Heart right ventricle (tissue), 16 donors: ENCODE data around the gene SLC22A23. TPM values are rescaled to one million over a fixed set of nuclear protein-coding genes. Genes with fewer than 3 reads are reported as not detected.
A peak's percentile ranks its signal among the peaks of the same experiment; 100 is the strongest.

ENCODE experiments used
- ATAC-seq, 8 donors: fragments of 200-7000 bp; cut with Tn5 transposase; one replicate each; pipeline ENCODE4 v1.9.1; 2020; ENCODE audit warnings: mild to moderate bottlenecking in 8 of 8, moderate library complexity in 8 of 8, moderate number of reproducible peaks in 1 of 8
- DNase-seq, 2 donors: peaks; one replicate each; pipeline ENCODE4 v3.0.0-alpha.2; 2020
- H3K27ac ChIP-seq, 10 donors: fragments of 200-600 bp; sonication (generic) in 2 of 10; one replicate each; pipeline versions ENCODE4 v1.5.0 to v1.8.0; 2020 to 2022; ENCODE audit warnings: mild to moderate bottlenecking in 3 of 10
- H3K27me3 ChIP-seq, 7 donors: fragments of 200-600 bp; one replicate each; pipeline ENCODE4 v1.8.0; 2021 to 2022; ENCODE audit warnings: mild to moderate bottlenecking in 2 of 7
- H3K36me3 ChIP-seq, 9 donors: fragments of 200-600 bp; sonication (generic) in 1 of 9; one replicate each; pipeline versions ENCODE4 v1.5.0 to v1.8.0; 2020 to 2022; ENCODE audit warnings: mild to moderate bottlenecking in 2 of 9
- H3K4me1 ChIP-seq, 9 donors: fragments of 200-600 bp; sonication (generic) in 1 of 9; one replicate each; pipeline versions ENCODE4 v1.5.0 to v1.8.0; 2020 to 2022; ENCODE audit warnings: mild to moderate bottlenecking in 4 of 9
- H3K4me3 ChIP-seq, 10 donors: fragments of 200-600 bp; sonication (generic) in 2 of 10; one replicate each; pipeline versions ENCODE4 v1.5.0 to v1.8.0; 2020 to 2022; ENCODE audit warnings: mild to moderate bottlenecking in 7 of 10, moderate library complexity in 2 of 10
- H3K9me3 ChIP-seq, 11 donors: fragments of 200-600 bp in 10 of 11; sonication (generic) in 2 of 11; one replicate each; pipeline versions ENCODE4 v1.5.0 to v1.8.0; 2013 to 2022; ENCODE audit warnings: mild to moderate bottlenecking in 2 of 11, control low read depth in 1 of 11, moderate library complexity in 1 of 11
- WGBS, 2 donors: extraction: QIAGEN DNeasy Blood & Tissue Kit; methylation state at CpG; one replicate each; pipeline ENCODE4 v1.1.7; 2013; ENCODE audit warnings: inconsistent platforms in 1 of 2; 5-methylcytosine and 5-hydroxymethylcytosine counted together
- intact Hi-C, 10 donors: fragments of 100-400 bp; cut with DNase I; formaldehyde crosslinking; loops; one replicate each; pipeline versions ENCODE4 v1.11.1 to v1.14.2; 2022
- polyA plus RNA-seq, 2 donors: library from polyadenylated mRNA; stranded (reverse); fragments of 200-250 nt; gene quantifications; one replicate each; pipeline ENCODE4 v1.2.3, GENCODE V29; 2013
- total RNA-seq, 10 donors: library from RNA; stranded (reverse); fragmentation: NEBNext Ultra II Directional in 3 of 10; extraction: Animal tissue kit (Norgen Biotek cat#: 25700) in 3 of 10; gene quantifications; one replicate each; pipeline versions ENCODE4 v1.2.1 to v1.2.4, GENCODE V29; 2021 to 2023
- TF ChIP-seq, protein P1 (sequence below), 9 donors: fragments of 200-600 bp; sonication (generic) in 2 of 9; IDR thresholded peaks; one replicate each; pipeline versions ENCODE4 v1.5.0 to v1.8.0; 2021 to 2022; ENCODE audit warnings: antibody characterized with exemption in 9 of 9, mild to moderate bottlenecking in 5 of 9, moderate library complexity in 1 of 9
- donor health status: Arrhythmogenic right ventricular cardiomyopathy.
- donor health status: ischemic (EF 13 %, LVEDD 7.1; RV severe dilation, severe dysfunction).
- donor health status: healthy with polysubstance abuse.
- donor health status: DM: no; HTN: yes; CAD: no.
- donor health status: DM: no; HTN: no; CAD: no.
- donor health status: ischemic (EF 25% LVEDD 6.9; RV normal size, moderate dysfunction).
- donor health status: ischemic (EF 25% LVEDD 5.7; RV mildly dilated, moderate dysfunction).
- donor health status: healthy.
- donor health status: DM: yes; HTN: yes; CAD: no.
- donor health status: Ischemic cardiomyopathy.
- donor health status: ischemic (EF 35%, LVEDD 5.7; RV mildly dilated, moderate dysfunction).
- donor health status: nonischemic (EF 11% LVEDD 7.7; RV severe dilation, severe dysfunction).
- donor health status: DM: yes; HTN: yes; CAD: no.
- donor health status: PGD.
- donor health status: ischemic (EF 29% LVEDD 5.4; RV normal size, mild dysfunction).
- donor health status: nonischemic (EF 23%, LVEDD 6.1; RV moderate dilation, normal function).

The SLC22A23 gene
- total and polyA plus RNA-seq, 12 donors: 1.9 to 7.8 (median 5.1) TPM

DNA sequence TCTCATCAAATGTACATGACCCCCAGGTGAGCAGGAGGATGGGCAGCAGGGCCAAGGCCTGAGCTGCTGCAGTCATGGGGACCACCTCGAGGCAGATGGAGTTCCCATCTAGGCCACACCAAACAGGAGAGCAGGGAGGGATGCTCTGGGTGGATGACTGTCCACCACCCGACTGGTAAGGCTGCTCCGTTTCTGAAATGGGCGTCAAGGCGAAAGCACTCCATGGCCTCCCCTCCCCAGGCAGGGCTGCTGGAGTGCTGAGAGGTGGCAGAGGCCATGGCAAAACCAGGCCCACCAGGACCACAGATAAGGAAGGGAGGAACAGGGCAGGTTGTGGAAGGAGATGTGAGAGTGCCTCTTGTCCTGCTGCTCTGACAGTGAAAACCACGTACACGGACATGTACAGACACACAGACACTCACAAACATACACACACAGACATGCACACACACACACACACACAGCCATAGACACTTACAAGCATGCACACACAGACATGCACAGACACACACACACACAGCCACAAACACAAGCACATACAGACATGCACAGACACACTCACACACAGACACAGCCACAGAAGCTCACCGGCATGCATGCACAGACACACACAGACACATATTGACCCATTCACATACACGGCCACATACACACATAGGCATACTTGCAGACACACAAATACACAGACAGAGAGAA, 104.9 kb downstream of the SLC22A23 start:
- H3K9me3 ChIP-seq: no peaks in the 10 kb centered on the region
- H3K27me3 ChIP-seq: no peaks in the 10 kb centered on the region
- peaks cover 0 to 32% (median 22%) of the 10 kb centered on the region in 9 donors for H3K4me1 ChIP-seq
- no peak overlapping the region for H3K27ac ChIP-seq
- 91 to 92% methylated on average over 9 of the region's 9 CpGs for WGBS, 2 donors
- TF ChIP-seq, protein P1, sequence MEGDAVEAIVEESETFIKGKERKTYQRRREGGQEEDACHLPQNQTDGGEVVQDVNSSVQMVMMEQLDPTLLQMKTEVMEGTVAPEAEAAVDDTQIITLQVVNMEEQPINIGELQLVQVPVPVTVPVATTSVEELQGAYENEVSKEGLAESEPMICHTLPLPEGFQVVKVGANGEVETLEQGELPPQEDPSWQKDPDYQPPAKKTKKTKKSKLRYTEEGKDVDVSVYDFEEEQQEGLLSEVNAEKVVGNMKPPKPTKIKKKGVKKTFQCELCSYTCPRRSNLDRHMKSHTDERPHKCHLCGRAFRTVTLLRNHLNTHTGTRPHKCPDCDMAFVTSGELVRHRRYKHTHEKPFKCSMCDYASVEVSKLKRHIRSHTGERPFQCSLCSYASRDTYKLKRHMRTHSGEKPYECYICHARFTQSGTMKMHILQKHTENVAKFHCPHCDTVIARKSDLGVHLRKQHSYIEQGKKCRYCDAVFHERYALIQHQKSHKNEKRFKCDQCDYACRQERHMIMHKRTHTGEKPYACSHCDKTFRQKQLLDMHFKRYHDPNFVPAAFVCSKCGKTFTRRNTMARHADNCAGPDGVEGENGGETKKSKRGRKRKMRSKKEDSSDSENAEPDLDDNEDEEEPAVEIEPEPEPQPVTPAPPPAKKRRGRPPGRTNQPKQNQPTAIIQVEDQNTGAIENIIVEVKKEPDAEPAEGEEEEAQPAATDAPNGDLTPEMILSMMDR (IDR thresholded peaks at IDR 0.05): no peak
- intact Hi-C loops: loop anchor here in 2 of 10 donors (10.0 kb wide), 2 partner anchors 103 to 237 kb away; partner anchors contain the start of genes BPHL (in 1 of the 2) and SLC22A23 (in 1 of the 2)
- DNase-seq (no peak), ATAC-seq (no peak)
- no peaks in the 10 kb centered on the region for H3K36me3 ChIP-seq
- H3K4me3 ChIP-seq: no peak overlapping the region

DNA sequence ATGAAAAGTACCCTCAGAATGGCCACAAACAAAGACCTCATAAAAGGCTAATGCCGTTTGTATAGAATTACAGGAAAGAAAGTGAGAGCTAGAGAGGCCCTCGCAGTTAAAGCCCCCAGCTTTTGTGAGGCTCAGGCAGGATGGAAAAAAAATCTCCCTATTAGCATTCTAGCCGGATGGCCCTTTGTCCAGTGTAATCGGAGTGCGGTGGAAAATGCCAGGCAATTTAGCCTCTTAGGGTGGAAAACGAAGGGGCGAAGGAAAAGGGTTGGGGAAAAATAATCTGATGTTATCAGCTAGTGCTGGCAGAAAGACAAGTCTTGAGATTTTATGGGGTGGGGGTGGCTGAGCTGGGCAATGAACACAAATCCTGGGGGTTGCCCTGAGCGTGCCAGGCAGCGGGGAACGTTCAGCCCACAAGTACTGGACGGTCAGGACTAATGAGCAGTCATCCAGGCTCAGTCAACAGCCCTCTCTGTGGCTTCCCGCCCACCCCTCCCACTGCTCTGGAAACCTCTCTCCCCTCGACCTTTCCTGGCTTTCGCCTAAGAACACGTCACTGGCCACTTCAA, 105.7 kb downstream of the SLC22A23 start:
- peaks cover 0 to 28% (median 15%) of the 10 kb centered on the region in 9 donors for H3K4me1 ChIP-seq
- no peak overlapping the region for H3K4me3 ChIP-seq
- no peak for ATAC-seq
- intact Hi-C loops: loop anchor here in 2 of 10 donors (10.0 kb wide), 2 partner anchors 104 to 236 kb away; partner anchors contain the start of genes BPHL (in 1 of the 2) and SLC22A23 (in 1 of the 2)
- no peak for DNase-seq
- H3K9me3 ChIP-seq: no peaks in the 10 kb centered on the region
- H3K36me3 ChIP-seq: no peaks in the 10 kb centered on the region
- H3K27me3 ChIP-seq: no peaks in the 10 kb centered on the region
- WGBS, 2 donors: 62 to 65% methylated on average over 15 of the region's 15 CpGs
- TF ChIP-seq, protein P1 (IDR thresholded peaks at IDR 0.05): no peak
- H3K27ac ChIP-seq: peak overlapping the region in 1 of 10 donors; percentile 9

DNA sequence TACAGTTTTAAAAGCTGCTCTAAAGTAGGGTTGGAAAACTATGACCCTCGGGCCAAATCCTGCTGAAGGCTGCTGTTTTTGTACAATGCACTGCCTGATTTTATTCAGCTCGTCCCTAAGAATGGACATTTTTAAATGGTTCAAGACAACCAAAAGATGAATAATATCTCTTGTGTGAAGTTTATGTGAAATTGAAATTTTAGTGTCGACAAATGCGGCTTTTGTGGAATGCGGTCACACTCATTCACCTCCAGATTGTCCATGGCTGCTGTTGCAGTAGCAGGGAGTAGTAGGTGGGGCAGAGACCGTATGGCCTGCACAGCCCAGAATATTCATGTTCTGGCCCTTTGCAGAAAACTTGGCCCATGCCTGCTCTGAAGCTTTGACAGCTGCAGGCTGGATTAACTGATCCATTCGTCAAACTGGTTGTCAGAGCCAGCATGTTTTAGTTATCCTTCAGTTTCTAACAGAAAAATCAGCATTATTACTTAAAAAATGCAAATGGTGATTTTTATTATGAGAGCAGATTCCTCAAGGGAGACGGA, 106.5 kb downstream of the SLC22A23 start:
- no peak overlapping the region for H3K4me3 ChIP-seq
- H3K9me3 ChIP-seq: no peaks in the 10 kb centered on the region
- H3K27ac ChIP-seq: no peak overlapping the region
- DNase-seq (no peak), ATAC-seq (no peak)
- intact Hi-C loops: loop anchor here in 2 of 10 donors (10.0 kb wide), 2 partner anchors 104 to 236 kb away; partner anchors contain the start of genes BPHL (in 1 of the 2) and SLC22A23 (in 1 of the 2)
- peaks cover 0 to 24% (median 12%) of the 10 kb centered on the region in 9 donors for H3K4me1 ChIP-seq
- H3K36me3 ChIP-seq: no peaks in the 10 kb centered on the region
- peaks cover 0 to 4% (median 0%) of the 10 kb centered on the region in 7 donors for H3K27me3 ChIP-seq
- WGBS, 2 donors: 72 to 74% methylated on average over 8 of the region's 8 CpGs
- TF ChIP-seq, protein P1 (IDR thresholded peaks at IDR 0.05): no peak
